ENCODE data around the gene PDE10A.

DNA sequence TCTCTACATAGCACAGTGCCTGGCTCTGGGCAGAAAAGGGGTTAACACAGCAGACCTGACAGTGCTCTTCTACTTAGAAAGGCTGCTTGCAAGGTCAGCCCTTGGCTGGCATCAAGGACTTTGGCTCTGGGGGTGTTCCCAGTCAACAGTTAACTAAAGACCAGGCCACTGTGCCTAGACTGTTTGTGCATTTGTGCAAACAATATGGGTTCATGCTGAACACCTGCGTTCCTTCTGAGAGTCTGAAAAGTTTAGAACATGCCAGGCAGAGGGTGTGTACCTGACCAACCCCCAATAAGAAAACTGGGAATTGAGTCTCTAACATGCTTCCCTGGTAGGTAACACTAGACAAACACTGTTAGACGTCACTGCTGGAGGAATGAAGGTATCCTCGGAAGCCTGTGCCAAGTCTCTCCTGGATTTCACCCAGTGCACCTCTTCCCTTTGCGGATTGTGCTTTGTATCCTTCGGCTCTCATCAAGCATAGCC lies 110.7 kb downstream of the PDE10A start:
- TF ChIP-seq, protein P1, sequence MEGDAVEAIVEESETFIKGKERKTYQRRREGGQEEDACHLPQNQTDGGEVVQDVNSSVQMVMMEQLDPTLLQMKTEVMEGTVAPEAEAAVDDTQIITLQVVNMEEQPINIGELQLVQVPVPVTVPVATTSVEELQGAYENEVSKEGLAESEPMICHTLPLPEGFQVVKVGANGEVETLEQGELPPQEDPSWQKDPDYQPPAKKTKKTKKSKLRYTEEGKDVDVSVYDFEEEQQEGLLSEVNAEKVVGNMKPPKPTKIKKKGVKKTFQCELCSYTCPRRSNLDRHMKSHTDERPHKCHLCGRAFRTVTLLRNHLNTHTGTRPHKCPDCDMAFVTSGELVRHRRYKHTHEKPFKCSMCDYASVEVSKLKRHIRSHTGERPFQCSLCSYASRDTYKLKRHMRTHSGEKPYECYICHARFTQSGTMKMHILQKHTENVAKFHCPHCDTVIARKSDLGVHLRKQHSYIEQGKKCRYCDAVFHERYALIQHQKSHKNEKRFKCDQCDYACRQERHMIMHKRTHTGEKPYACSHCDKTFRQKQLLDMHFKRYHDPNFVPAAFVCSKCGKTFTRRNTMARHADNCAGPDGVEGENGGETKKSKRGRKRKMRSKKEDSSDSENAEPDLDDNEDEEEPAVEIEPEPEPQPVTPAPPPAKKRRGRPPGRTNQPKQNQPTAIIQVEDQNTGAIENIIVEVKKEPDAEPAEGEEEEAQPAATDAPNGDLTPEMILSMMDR (conservative IDR thresholded peaks at IDR 0.05) = no peak
- TF ChIP-seq ZFX (IDR thresholded peaks at IDR 0.05) = no peak
